Endothelial cell of umbilical vein (primary cell): ENCODE measurements around the gene ENOPH1. TPM values are rescaled to one million over a fixed set of nuclear protein-coding genes. Genes with fewer than 3 reads are reported as not detected.

Experiments used
- BruUV-seq: library from RNA; stranded (reverse); fragments of 400-500 nt; replicated peaks from 2 replicates; lab custom pipeline; 2021; lab: Mats Ljungman, UMichigan
- CTCF ChIA-PET: fragments of 300-600, 350-600 bp; sonication (Branson Sonifier 250); formaldehyde crosslinking; loops from one replicate; lab custom pipeline; 2021; ENCODE audit warnings: antibody characterized with exemption, inconsistent platforms; lab: Charles Lee
- POLR2A ChIA-PET: fragments of 300-600, 350-600 bp; sonication (Branson Sonifier 250); formaldehyde crosslinking; loops from one replicate; lab custom pipeline; 2021; ENCODE audit warnings: antibody characterized with exemption, inconsistent platforms; lab: Charles Lee
- DNase-seq: peaks from one replicate; pipeline ENCODE4 v3.0.0-alpha.2; 2011; ENCODE audit warnings: low read depth, low spot score
- FAIRE-seq: peaks from 2 replicates; lab custom pipeline; 2011; peaks lifted over from hg19 to GRCh38; lab: Jason Lieb, UNC
- H2AFZ ChIP-seq: 2 replicates; pipeline ENCODE4 v1.6.0; 2012; ENCODE audit warnings: low read depth, low read length, control low read depth, inconsistent platforms
- H3K27ac ChIP-seq: 2 replicates; pipeline ENCODE4 v1.5.1; 2011; ENCODE audit warnings: low read depth, mild to moderate bottlenecking, control low read depth, low read length, moderate library complexity; ENCODE audit not compliant: insufficient read depth
- H3K27me3 ChIP-seq, 2 experiments: 2 replicates each; pipeline versions ENCODE4 v1.6.0 to v1.6.1; 2011; ENCODE audit warnings: low read length in 2 of 2, mixed read lengths in 1 of 2; ENCODE audit not compliant: control insufficient read depth in 2 of 2, insufficient read depth in 2 of 2
- H3K36me3 ChIP-seq, 2 experiments: 2 replicates in 1 of 2; 3 replicates in 1 of 2; pipeline ENCODE4 v1.5.1; 2011; ENCODE audit warnings: low read length in 2 of 2, mild to moderate bottlenecking in 1 of 2, moderate library complexity in 1 of 2; ENCODE audit not compliant: control insufficient read depth in 2 of 2, insufficient read depth in 2 of 2; ENCODE audit errors: extremely low read depth in 1 of 2
- H3K4me1 ChIP-seq: 3 replicates; pipeline ENCODE4 v1.5.1; 2011; ENCODE audit warnings: mild to moderate bottlenecking, low read length; ENCODE audit not compliant: control insufficient read depth, insufficient read depth; ENCODE audit errors: extremely low read depth
- H3K4me2 ChIP-seq: 2 replicates; pipeline ENCODE4 v1.6.1; 2011; ENCODE audit warnings: low read length, control low read depth, mixed read lengths; ENCODE audit not compliant: insufficient read depth
- H3K4me3 ChIP-seq, 3 experiments: fragments of 200-600 bp in 1 of 3; sonication (generic), shearing (Covaris generic) in 1 of 3; replicated peaks in 1 of 3; 2 replicates each; pipeline ENCODE4 v1.5.1; 2011 to 2016; ENCODE audit warnings: control low read depth in 3 of 3, low read length in 3 of 3, mild to moderate bottlenecking in 2 of 3, inconsistent platforms in 1 of 3, low read depth in 1 of 3, moderate library complexity in 1 of 3; ENCODE audit not compliant: insufficient read depth in 1 of 3
- H3K79me2 ChIP-seq: 2 replicates; pipeline ENCODE4 v1.6.0; 2012; ENCODE audit warnings: low read length, inconsistent platforms; ENCODE audit not compliant: control insufficient read depth, insufficient read depth
- H3K9ac ChIP-seq: replicated peaks from 2 replicates; pipeline ENCODE3; 2011; ENCODE audit warnings: low read length, control low read depth; ENCODE audit not compliant: insufficient read depth; ENCODE audit errors: extremely low read depth
- H3K9me1 ChIP-seq: replicated peaks from 3 replicates; pipeline ENCODE4 v1.6.0; 2011; ENCODE audit warnings: mild to moderate bottlenecking, low read length; ENCODE audit not compliant: control insufficient read depth, insufficient read depth; ENCODE audit errors: extremely low read depth
- H3K9me3 ChIP-seq: replicated peaks from 2 replicates; pipeline ENCODE4 v1.5.1; 2012; ENCODE audit warnings: low read length, inconsistent platforms; ENCODE audit not compliant: control insufficient read depth, insufficient read depth
- H4K20me1 ChIP-seq: replicated peaks from 2 replicates; pipeline ENCODE3; 2011; ENCODE audit warnings: mild to moderate bottlenecking, low read length; ENCODE audit not compliant: control insufficient read depth, insufficient read depth; ENCODE audit errors: extremely low read depth
- EZH2 ChIP-seq: IDR thresholded peaks from 2 replicates; pipeline ENCODE4 v1.6.1; 2012; ENCODE audit warnings: borderline replicate concordance, low read depth, mild to moderate bottlenecking, moderate library complexity, low read length, inconsistent platforms; ENCODE audit not compliant: severe bottlenecking
- FOS ChIP-seq: IDR thresholded peaks from 2 replicates; pipeline ENCODE4 v1.6.1; 2011; ENCODE audit warnings: mild to moderate bottlenecking, low read length, moderate library complexity, borderline replicate concordance; ENCODE audit not compliant: insufficient read depth
- GATA2 ChIP-seq: IDR thresholded peaks from 2 replicates; pipeline ENCODE4 v1.7.0; 2011; ENCODE audit warnings: low read depth, mild to moderate bottlenecking, moderate library complexity, mixed read lengths, low read length; ENCODE audit not compliant: insufficient read length, insufficient read depth
- JUN ChIP-seq: IDR thresholded peaks from 2 replicates; pipeline ENCODE4 v1.6.1; 2011; ENCODE audit warnings: borderline replicate concordance, low read depth; ENCODE audit not compliant: insufficient read length, insufficient read depth
- MAX ChIP-seq: IDR thresholded peaks from 2 replicates; pipeline ENCODE4 v1.6.1; 2011; ENCODE audit not compliant: insufficient read depth, insufficient read length
- MYC ChIP-seq: IDR thresholded peaks from one replicate; pipeline ENCODE4 v1.6.1; 2011; ENCODE audit warnings: mild to moderate bottlenecking, low read depth, low read length
- POLR2A ChIP-seq: IDR thresholded peaks from 2 replicates; pipeline ENCODE4 v1.6.1; 2012; ENCODE audit warnings: low read depth, mild to moderate bottlenecking, control low read depth, low read length
- POLR2AphosphoS5 ChIP-seq: IDR thresholded peaks from 2 replicates; pipeline ENCODE4 v1.6.1; 2012; ENCODE audit warnings: low read depth, mild to moderate bottlenecking, control low read depth, low read length, moderate library complexity; ENCODE audit not compliant: insufficient read depth
- dilution Hi-C: fragments of 300-500 bp; cut with MboI; formaldehyde crosslinking; loops from one replicate; pipeline ENCODE4 v1.15.0; 2019; ENCODE audit warnings: low sequenced_read_pairs; ENCODE audit not compliant: extremely low pct_ligation_motif_present
- intact Hi-C: fragments of 100-400 bp; cut with micrococcal nuclease; formaldehyde crosslinking; loops from one replicate; pipeline ENCODE4 v1.10.0; 2022
- polyA plus RNA-seq, 4 experiments: library from polyadenylated mRNA; depleted of rRNA in 3 of 4; stranded (reverse) in 3 of 4; unstranded in 1 of 4; fragments of >200 nt; gene quantifications; 2 replicates each; pipeline versions ENCODE4 v1.2.1 to v1.2.3, GENCODE V29; 2011 to 2012; ENCODE audit warnings: missing spikeins in 1 of 4
- total RNA-seq: library from RNA; stranded (reverse); gene quantifications from 2 replicates; pipeline ENCODE4 v1.2.3, GENCODE V29; 2021
- TF ChIP-seq, protein P1 (sequence below), 2 donors: IDR thresholded peaks; 1 replicate in 1 of 2; 2 replicates in 1 of 2; pipeline ENCODE4 v1.5.1; 2011; ENCODE audit warnings: low read length in 2 of 2, mild to moderate bottlenecking in 2 of 2, moderate library complexity in 2 of 2, control low read depth in 1 of 2, inconsistent platforms in 1 of 2, low read depth in 1 of 2; ENCODE audit not compliant: insufficient read depth in 1 of 2; ENCODE audit errors: extremely low read depth in 1 of 2

Gene ENOPH1
- total and polyA plus RNA-seq, 2 donors (not counting 3 experiments of a cell fraction or from before 2014, with no cell fraction given) = 11.1 to 35.0 TPM

DNA sequence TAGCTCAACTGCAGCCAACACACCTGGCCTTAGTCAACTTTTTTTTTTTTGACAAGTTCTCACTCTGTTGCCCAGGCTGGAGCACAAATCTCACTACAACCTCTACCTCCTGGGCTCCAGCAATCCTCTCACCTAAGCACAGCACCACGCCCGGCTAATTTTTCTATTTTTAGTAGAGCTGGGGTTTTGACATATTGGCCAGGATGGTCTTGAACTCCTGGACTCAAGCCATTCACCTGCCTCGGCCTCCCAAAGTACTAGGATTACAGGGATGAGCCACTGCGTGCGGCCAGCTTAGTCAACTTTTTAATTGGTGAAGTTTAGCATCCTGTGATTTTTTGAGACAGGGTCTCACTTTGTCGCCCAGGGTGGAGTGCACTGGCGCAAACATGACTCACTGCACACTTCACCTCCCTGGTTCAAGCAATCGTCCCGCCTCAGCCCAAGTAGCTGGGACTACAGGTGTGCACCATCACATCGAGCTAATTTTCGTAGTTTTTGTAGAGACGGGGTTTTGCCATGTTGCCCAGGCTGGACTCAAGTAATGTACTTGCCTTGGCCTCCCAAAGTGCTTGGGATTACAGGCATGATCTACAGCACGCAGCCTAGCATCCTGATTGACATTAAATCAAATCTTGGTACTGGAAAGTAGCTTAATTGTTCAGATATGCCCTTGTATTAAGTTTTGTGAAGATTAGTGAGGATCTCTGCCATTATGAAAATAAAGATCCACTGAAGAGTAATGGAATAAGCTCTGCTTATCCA, 8.4 kb upstream of the ENOPH1 start:
- Histone ChIP-seq H3K9me1 (no peaks in the 10 kb centered on the region), H3K4me2 (no peak overlapping the region), H4K20me1 (peaks cover 29% of the 10 kb centered on the region), H3K9ac (no peak overlapping the region), H3K27ac (no peak overlapping the region), H3K79me2 (peaks cover 18% of the 10 kb centered on the region), H3K36me3 (peaks cover 12 to 40% of the 10 kb centered on the region in 2 experiments), H3K27me3 (peaks cover 0 to 5% of the 10 kb centered on the region in 2 experiments), H3K4me3 (no peak overlapping the region), H2AFZ (no peak overlapping the region), H3K4me1 (peaks cover 18% of the 10 kb centered on the region), H3K9me3 (no peaks in the 10 kb centered on the region)
- intact Hi-C loops (no loop called here), dilution Hi-C loops (no loop called here)
- DNase-seq = no peak
- no TSS peak for BruUV-seq
- POLR2A ChIA-PET = interaction anchor here (0.6 to 1.0 kb wide), 4 partner anchors 32 to 578 kb away, joined by 3 read pairs; partner anchors contain the start of gene HNRNPD
- CTCF ChIA-PET = interaction anchor here (0.6 to 1.2 kb wide), 3 partner anchors 13 to 381 kb away, joined by 3 read pairs; no protein-coding TSS in a partner anchor
- TF ChIP-seq POLR2AphosphoS5 = peak; percentile 35
- TF ChIP-seq MAX = no peak
- TF ChIP-seq FOS = no peak
- FAIRE-seq = no peak

- H3K36me3 ChIP-seq = peaks cover 13 to 44% of the 10 kb centered on the region in 2 experiments
- peaks cover 24% of the 10 kb centered on the region for H3K79me2 ChIP-seq
- FAIRE-seq (no peak), DNase-seq (no peak)
- CTCF ChIA-PET = interaction anchor here (1.1 to 1.2 kb wide), 2 partner anchors 12 to 62 kb away, joined by 3 read pairs; no protein-coding TSS in a partner anchor
- H3K9ac ChIP-seq = no peak overlapping the region
- dilution Hi-C loops = no loop called here
- no peak overlapping the region for H3K4me2 ChIP-seq
- peaks cover 24% of the 10 kb centered on the region for H3K4me1 ChIP-seq
- H4K20me1 ChIP-seq = peaks cover 34% of the 10 kb centered on the region
- BruUV-seq = no TSS peak
- POLR2A ChIA-PET = interaction anchor here (0.6 to 1.0 kb wide), 3 partner anchors 49 to 577 kb away, joined by 3 read pairs; partner anchors contain the start of gene HNRNPD
- no peaks in the 10 kb centered on the region for H3K9me3 ChIP-seq
- no peak overlapping the region for H2AFZ ChIP-seq
- no peak overlapping the region for H3K27ac ChIP-seq
- intact Hi-C loops = no loop called here
- no peak overlapping the region for H3K4me3 ChIP-seq
- TF ChIP-seq JUN (no peak), MAX (no peak), POLR2AphosphoS5 (no peak), MYC (no peak), FOS (no peak), POLR2A (no peak), EZH2 (no peak), GATA2 (no peak)
- TF ChIP-seq, protein P1, sequence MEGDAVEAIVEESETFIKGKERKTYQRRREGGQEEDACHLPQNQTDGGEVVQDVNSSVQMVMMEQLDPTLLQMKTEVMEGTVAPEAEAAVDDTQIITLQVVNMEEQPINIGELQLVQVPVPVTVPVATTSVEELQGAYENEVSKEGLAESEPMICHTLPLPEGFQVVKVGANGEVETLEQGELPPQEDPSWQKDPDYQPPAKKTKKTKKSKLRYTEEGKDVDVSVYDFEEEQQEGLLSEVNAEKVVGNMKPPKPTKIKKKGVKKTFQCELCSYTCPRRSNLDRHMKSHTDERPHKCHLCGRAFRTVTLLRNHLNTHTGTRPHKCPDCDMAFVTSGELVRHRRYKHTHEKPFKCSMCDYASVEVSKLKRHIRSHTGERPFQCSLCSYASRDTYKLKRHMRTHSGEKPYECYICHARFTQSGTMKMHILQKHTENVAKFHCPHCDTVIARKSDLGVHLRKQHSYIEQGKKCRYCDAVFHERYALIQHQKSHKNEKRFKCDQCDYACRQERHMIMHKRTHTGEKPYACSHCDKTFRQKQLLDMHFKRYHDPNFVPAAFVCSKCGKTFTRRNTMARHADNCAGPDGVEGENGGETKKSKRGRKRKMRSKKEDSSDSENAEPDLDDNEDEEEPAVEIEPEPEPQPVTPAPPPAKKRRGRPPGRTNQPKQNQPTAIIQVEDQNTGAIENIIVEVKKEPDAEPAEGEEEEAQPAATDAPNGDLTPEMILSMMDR (IDR thresholded peaks at IDR 0.05; ENCODE audit: extremely low read depth in 1 of 2, insufficient read depth in 1 of 2, low read depth in 1 of 2, low read length in 2 of 2) = no peak
- peaks cover 0 to 5% of the 10 kb centered on the region in 2 experiments for H3K27me3 ChIP-seq
- H3K9me1 ChIP-seq = no peaks in the 10 kb centered on the region
Measured at GRCh38 chr4:82422616-82423015, 7.8 kb upstream of the ENOPH1 start.
